22Rv1 (cell line): ENCODE data around the gene RPA3.

ENCODE experiments used
- H3K27ac ChIP-seq: fragments of 450-650 bp; 2 replicates; pipeline ENCODE4 v1.5.1; 2017
- CTCF ChIP-seq: fragments of 450-650 bp; IDR thresholded peaks from 2 replicates; pipeline ENCODE4 v1.5.1; 2017; ENCODE audit warnings: mild to moderate bottlenecking
- ZFX ChIP-seq: fragments of 450-650 bp; IDR thresholded peaks from 2 replicates; pipeline ENCODE4 v1.6.1; 2017; ENCODE audit warnings: antibody characterized with exemption, borderline replicate concordance

The RPA3 gene

GRCh38 chr7:7757576-7757975, 39.2 kb upstream of the RPA3 start:
- no peak overlapping the region for H3K27ac ChIP-seq
- TF ChIP-seq ZFX = no peak

- H3K27ac ChIP-seq = no peak overlapping the region
- no peak for TF ChIP-seq CTCF
- TF ChIP-seq ZFX = no peak
Measured at GRCh38 chr7:7756577-7756976, 38.2 kb upstream of the RPA3 start.

GRCh38 chr7:7751243-7752092, 33.1 kb upstream of the RPA3 start:
- no peak overlapping the region for H3K27ac ChIP-seq
- TF ChIP-seq ZFX (no peak), CTCF (no peak)

- H3K27ac ChIP-seq = no peak overlapping the region
Measured at GRCh38 chr7:7750571-7751242, 32.3 kb upstream of the RPA3 start.

GRCh38 chr7:7746458-7746857, 28.1 kb upstream of the RPA3 start:
- no peak for TF ChIP-seq CTCF
- TF ChIP-seq ZFX = no peak
- no peak overlapping the region for H3K27ac ChIP-seq

More at GRCh38 chr7:7750571-7751242, 32.3 kb upstream of the RPA3 start:
- TF ChIP-seq CTCF (no peak), ZFX (no peak)

GRCh38 chr7:7745966-7746365, 27.6 kb upstream of the RPA3 start:
- TF ChIP-seq CTCF = no peak
- no peak for TF ChIP-seq ZFX
- no peak overlapping the region for H3K27ac ChIP-seq

GRCh38 chr7:7745258-7745657, 26.9 kb upstream of the RPA3 start:
- no peak overlapping the region for H3K27ac ChIP-seq
- no peak for TF ChIP-seq CTCF
- TF ChIP-seq ZFX = no peak
